Stomach (tissue), 9 donors: ENCODE results near the gene ANKS1B. TPM values are rescaled to one million over a fixed set of nuclear protein-coding genes. Genes with fewer than 3 reads are reported as not detected.

ENCODE experiments used
- DNase-seq, 2 donors: peaks; one replicate each; pipeline versions ENCODE4 v3.0.0 to v3.0.0-alpha.2; 2013 to 2019
- H3K27ac ChIP-seq, 5 donors: fragments of 200-600 bp in 4 of 5; sonication (generic) in 4 of 5; one replicate each; pipeline ENCODE4 v1.5.1; 2013 to 2019; ENCODE audit warnings: mild to moderate bottlenecking in 1 of 5, moderate library complexity in 1 of 5
- H3K27me3 ChIP-seq, 3 donors: fragments of 200-600 bp; sonication (generic); one replicate each; pipeline ENCODE4 v1.5.1; 2017 to 2019; ENCODE audit warnings: mixed run types in 1 of 3
- H3K36me3 ChIP-seq, 4 donors: fragments of 200-600 bp; sonication (generic); 1 replicate in 3 of 4; 2 replicates in 1 of 4; pipeline ENCODE4 v1.5.1; 2016 to 2019
- H3K4me1 ChIP-seq, 4 donors: fragments of 200-600 bp; sonication (generic); one replicate each; pipeline ENCODE4 v1.5.1; 2016 to 2019
- H3K4me3 ChIP-seq, 4 donors: fragments of 200-600 bp; sonication (generic) in 3 of 4; one replicate each; pipeline ENCODE4 v1.5.1; 2016 to 2019; ENCODE audit warnings: mild to moderate bottlenecking in 1 of 4
- H3K9me3 ChIP-seq, 4 donors: fragments of 200-600 bp; sonication (generic); one replicate each; pipeline ENCODE4 v1.5.1; 2016 to 2019
- CTCF ChIP-seq, 7 experiments: fragments of 450-650 bp in 4 of 7; fragments of 200-600 bp in 3 of 7; sonication (generic) in 3 of 7; IDR thresholded peaks; one replicate each; pipeline ENCODE4 v1.5.1; 2016 to 2019; ENCODE audit warnings: antibody characterized with exemption in 7 of 7, control low read depth in 2 of 7, mild to moderate bottlenecking in 1 of 7
- EP300 ChIP-seq: sonication (generic); formaldehyde crosslinking; IDR thresholded peaks from one replicate; pipeline ENCODE4 v1.6.1; 2017; ENCODE audit warnings: antibody characterized with exemption
- POLR2A ChIP-seq, 4 donors: fragments of 450-650 bp; IDR thresholded peaks; one replicate each; pipeline ENCODE4 v1.6.1; 2016; ENCODE audit warnings: antibody characterized with exemption in 4 of 4, control low read depth in 2 of 4, mild to moderate bottlenecking in 1 of 4, moderate library complexity in 1 of 4
- POLR2AphosphoS5 ChIP-seq, 3 donors: sonication (generic); formaldehyde crosslinking; IDR thresholded peaks; one replicate each; pipeline ENCODE4 v1.6.1; 2016; ENCODE audit warnings: antibody characterized with exemption in 3 of 3
- WGBS, 5 donors: extraction: QIAGEN DNeasy Blood & Tissue Kit in 3 of 5; methylation state at CpG; one replicate each; pipeline versions ENCODE4 v1.1.5 to v1.1.7; 2013 to 2018; 5-methylcytosine and 5-hydroxymethylcytosine counted together
- intact Hi-C: fragments of 100-400 bp; cut with DNase I; formaldehyde crosslinking; loops from one replicate; pipeline ENCODE4 v1.15.1; 2023; ENCODE audit warnings: low total_unique reads
- polyA plus RNA-seq, 3 donors: library from polyadenylated mRNA; stranded (reverse); fragments of 200-250 nt; gene quantifications; one replicate each; pipeline ENCODE4 v1.2.3, GENCODE V29; 2013
- total RNA-seq, 5 donors: library from RNA; depleted of rRNA; stranded (reverse); fragments of >200 nt; gene quantifications; one replicate each; pipeline versions ENCODE4 v1.1.0 to v1.2.3, GENCODE V29; 2014 to 2016
- donor health status: healthy with polysubstance abuse.
- donor health status: Bipolar disorder and iron deficiency.
- donor health status: healthy.

The ANKS1B gene
- total and polyA plus RNA-seq, 8 donors: 0.73 to 26.8 (median 2.2) TPM; not detected in 2

GRCh38 chr12:98819071-98819470 is 1165.7 kb downstream of the ANKS1B start:
- 74 to 82% (median 78%) methylated on average over 3 of the region's 3 CpGs for WGBS, 5 donors
- Histone ChIP-seq H3K9me3 (no peaks in the 10 kb centered on the region), H3K27me3 (no peaks in the 10 kb centered on the region), H3K4me3 (no peak overlapping the region), H3K27ac (no peak overlapping the region), H3K36me3 (no peaks in the 10 kb centered on the region), H3K4me1 (peaks cover 0 to 5% (median 0%) of the 10 kb centered on the region in 4 donors)
- intact Hi-C loops: no loop called here
- TF ChIP-seq EP300 (no peak), CTCF (IDR thresholded peaks at IDR 0.05) (no peak), POLR2AphosphoS5 (IDR thresholded peaks at IDR 0.05) (no peak), POLR2A (IDR thresholded peaks at IDR 0.05) (no peak)
- DNase-seq: no peak

- Histone ChIP-seq H3K4me1 (peaks cover 0 to 5% (median 0%) of the 10 kb centered on the region in 4 donors), H3K27me3 (no peaks in the 10 kb centered on the region), H3K4me3 (no peak overlapping the region), H3K27ac (no peak overlapping the region), H3K36me3 (no peaks in the 10 kb centered on the region), H3K9me3 (no peaks in the 10 kb centered on the region)
- TF ChIP-seq EP300 (no peak), CTCF (IDR thresholded peaks at IDR 0.05) (no peak), POLR2AphosphoS5 (IDR thresholded peaks at IDR 0.05) (no peak), POLR2A (IDR thresholded peaks at IDR 0.05) (no peak)
- intact Hi-C loops: no loop called here
- DNase-seq: no peak
- WGBS, 5 donors: 40 to 49% (median 47%) methylated on average over 2 of the region's 2 CpGs
Observed at GRCh38 chr12:98818239-98818638, 1166.5 kb downstream of the ANKS1B start.

- WGBS, 5 donors: 38 to 56% (median 47%) methylated on average over 2 of the region's 2 CpGs
- H3K27ac ChIP-seq: no peak overlapping the region
- H3K9me3 ChIP-seq: no peaks in the 10 kb centered on the region
- no peak for DNase-seq
- H3K27me3 ChIP-seq: no peaks in the 10 kb centered on the region
- no peak overlapping the region for H3K4me3 ChIP-seq
- H3K36me3 ChIP-seq: no peaks in the 10 kb centered on the region
- TF ChIP-seq CTCF (IDR thresholded peaks at IDR 0.05): no peak
- TF ChIP-seq POLR2A (IDR thresholded peaks at IDR 0.05): no peak
- TF ChIP-seq EP300: no peak
- no peak for TF ChIP-seq POLR2AphosphoS5 (IDR thresholded peaks at IDR 0.05)
- H3K4me1 ChIP-seq: peaks cover 0 to 5% (median 0%) of the 10 kb centered on the region in 4 donors
- intact Hi-C loops: no loop called here
Observed at GRCh38 chr12:98817742-98818141, 1167.0 kb downstream of the ANKS1B start.

GRCh38 chr12:98816720-98817119 is 1168.0 kb downstream of the ANKS1B start:
- intact Hi-C loops: no loop called here
- Histone ChIP-seq H3K4me1 (peaks cover 0 to 4% (median 0%) of the 10 kb centered on the region in 4 donors), H3K36me3 (no peaks in the 10 kb centered on the region), H3K27ac (no peak overlapping the region), H3K27me3 (no peaks in the 10 kb centered on the region), H3K9me3 (no peaks in the 10 kb centered on the region), H3K4me3 (no peak overlapping the region)
- WGBS, 5 donors: 68 to 76% (median 72%) methylated on average over 4 of the region's 4 CpGs
- no peak for DNase-seq
- TF ChIP-seq POLR2AphosphoS5 (IDR thresholded peaks at IDR 0.05) (no peak), EP300 (no peak), POLR2A (IDR thresholded peaks at IDR 0.05) (no peak), CTCF (IDR thresholded peaks at IDR 0.05) (no peak)
